HepG2 (cell line): ENCODE results near the gene RAD51D. TPM values are rescaled to one million over a fixed set of nuclear protein-coding genes. Genes with fewer than 3 reads are reported as not detected.

Experiments used
- ATAC-seq: fragments of 200-7000 bp; cut with Tn5 transposase; 3 replicates; pipeline ENCODE4 v1.9.1; 2020; ENCODE audit warnings: mild to moderate bottlenecking, moderate library complexity
- BruUV-seq: library from RNA; stranded (reverse); fragments of 400-500 nt; replicated peaks from 2 replicates; lab custom pipeline; 2021; lab: Mats Ljungman, UMichigan
- CTCF ChIA-PET: fragments of 300-600 bp; formaldehyde crosslinking; extraction: SDS; loops from one replicate; lab custom pipeline; 2021; ENCODE audit warnings: low total read pairs, inconsistent platforms, low intra/inter-chr PET ratio; lab: Yijun Ruan, JAX
- POLR2A ChIA-PET: fragments of 350-600 bp; sonication (Branson Sonifier 250); formaldehyde crosslinking; loops from one replicate; lab custom pipeline; 2020; ENCODE audit warnings: antibody characterized with exemption, inconsistent platforms; lab: Yijun Ruan, JAX
- DNase-seq: peaks from one replicate; pipeline ENCODE4 v3.0.0-alpha.2; 2015; ENCODE audit warnings: low spot score
- FAIRE-seq: peaks from 3 replicates; lab custom pipeline; 2011; peaks lifted over from hg19 to GRCh38; lab: Jason Lieb, UNC
- H2AFZ ChIP-seq: one replicate; pipeline ENCODE4 v1.6.1; 2011; ENCODE audit warnings: low read length, inconsistent platforms
- H3K27ac ChIP-seq: fragments of 300-600 bp; 3 replicates; pipeline ENCODE4 v1.8.0; 2011; ENCODE audit warnings: mixed run types, mild to moderate bottlenecking, mixed read lengths, low read length, inconsistent platforms; ENCODE audit not compliant: insufficient read depth; ENCODE audit errors: extremely low read length
- H3K27me3 ChIP-seq, 2 experiments: fragments of 200-600 bp in 1 of 2; 2 replicates in 1 of 2; 3 replicates in 1 of 2; pipeline versions ENCODE4 v1.6.0 to v1.8.0; 2011; ENCODE audit warnings: low read length in 2 of 2, mild to moderate bottlenecking in 2 of 2, moderate library complexity in 2 of 2, inconsistent platforms in 1 of 2; ENCODE audit not compliant: insufficient read depth in 2 of 2, control insufficient read depth in 1 of 2
- H3K36me3 ChIP-seq, 2 experiments: fragments of 200-600 bp in 1 of 2; replicated peaks in 1 of 2; 2 replicates in 1 of 2; 3 replicates in 1 of 2; pipeline versions ENCODE4 v1.5.1 to v1.8.0; 2011; ENCODE audit warnings: low read length in 2 of 2, inconsistent platforms in 1 of 2; ENCODE audit not compliant: insufficient read depth in 2 of 2, control insufficient read depth in 1 of 2
- H3K4me1 ChIP-seq: 2 replicates; pipeline ENCODE4 v1.5.1; 2012; ENCODE audit warnings: low read length, inconsistent platforms; ENCODE audit not compliant: insufficient read depth
- H3K4me2 ChIP-seq: 2 replicates; pipeline ENCODE4 v1.6.0; 2011; ENCODE audit warnings: low read depth, low read length, inconsistent platforms
- H3K4me3 ChIP-seq, 3 experiments: fragments of 200-600 bp in 1 of 3; sonication (generic), shearing (Covaris generic) in 1 of 3; replicated peaks in 1 of 3; 2 replicates each; pipeline ENCODE4 v1.5.1; 2011 to 2016; ENCODE audit warnings: low read length in 3 of 3, inconsistent platforms in 2 of 3, low read depth in 2 of 3, mild to moderate bottlenecking in 2 of 3, control low read depth in 1 of 3, mixed read lengths in 1 of 3; ENCODE audit not compliant: insufficient read depth in 1 of 3
- H3K79me2 ChIP-seq: one replicate; pipeline ENCODE4 v1.6.1; 2011; ENCODE audit warnings: low read length, inconsistent platforms; ENCODE audit not compliant: insufficient read depth
- H3K9ac ChIP-seq: 2 replicates; pipeline ENCODE4 v1.6.0; 2011; ENCODE audit warnings: mild to moderate bottlenecking, low read depth, low read length, inconsistent platforms; ENCODE audit not compliant: insufficient read depth
- H3K9me3 ChIP-seq: 2 replicates; pipeline ENCODE4 v1.5.1; 2012; ENCODE audit warnings: mild to moderate bottlenecking, low read length
- H4K20me1 ChIP-seq: 2 replicates; pipeline ENCODE4 v1.6.0; 2011; ENCODE audit warnings: inconsistent platforms, mild to moderate bottlenecking, low read length, moderate library complexity; ENCODE audit not compliant: insufficient read depth
- LCORL ChIP-seq, 2 experiments: fragments of 450-650 bp in 1 of 2; sonication (generic) in 1 of 2; formaldehyde crosslinking in 1 of 2; IDR thresholded peaks; 2 replicates each; pipeline versions ENCODE4 v1.5.0 to v1.6.1; 2017 to 2020; ENCODE audit warnings: antibody characterized with exemption in 1 of 2, missing genetic modification reagents in 1 of 2
- MAFK ChIP-seq, 2 experiments: IDR thresholded peaks in 1 of 2; conservative IDR thresholded peaks in 1 of 2; 2 replicates each; pipeline ENCODE4 v1.6.1; 2011; ENCODE audit warnings: improper control_type of control experiment in 2 of 2, low read length in 2 of 2
- ZNF121 ChIP-seq: sonication (generic); formaldehyde crosslinking; IDR thresholded peaks from 2 replicates; pipeline ENCODE4 v1.5.0; 2020; ENCODE audit warnings: mild to moderate bottlenecking, missing genetic modification reagents
- ZNF317 ChIP-seq: sonication (generic); formaldehyde crosslinking; IDR thresholded peaks from 2 replicates; pipeline ENCODE4 v1.5.0; 2020; ENCODE audit warnings: mild to moderate bottlenecking, missing genetic modification reagents
- WGBS: methylation state at CpG from one replicate; pipeline ENCODE4 v1.1.6; 2017; ENCODE audit warnings: low lambda C conversion rate; 5-methylcytosine and 5-hydroxymethylcytosine counted together
- in situ Hi-C: cut with HindIII; loops from 2 replicates; pipeline ENCODE4 v1.10.0; 2017; ENCODE audit warnings: low pct_unique_long_range_greater_than_20kb; ENCODE audit not compliant: extremely low pct_ligation_motif_present
- intact Hi-C: fragments of 100-400 bp; cut with micrococcal nuclease; formaldehyde crosslinking; loops from one replicate; pipeline ENCODE4 v1.10.0; 2022; ENCODE audit not compliant: unreplicated experiment
- polyA plus RNA-seq, 8 experiments: library from polyadenylated mRNA; depleted of rRNA in 3 of 8; stranded (reverse) in 7 of 8; unstranded in 1 of 8; fragments of >200 nt; fragmentation: Illumina TruSeq in 4 of 8; extraction: Trizol in 4 of 8; gene quantifications; 2 replicates each; pipeline versions ENCODE4 v1.2.1 to v1.2.3, GENCODE V29; 2011 to 2016; ENCODE audit warnings: low read depth in 4 of 8, missing spikeins in 1 of 8, mixed read lengths in 1 of 8; ENCODE audit not compliant: insufficient read depth in 1 of 8
- total RNA-seq, 5 experiments: library from RNA; depleted of rRNA; stranded (reverse); fragments of >200 nt; fragmentation: Illumina TruSeq; extraction: Trizol; gene quantifications; 2 replicates each; pipeline ENCODE4 v1.2.3, GENCODE V29; 2016; ENCODE audit warnings: low read depth in 1 of 5
- TF ChIP-seq, protein P1 (sequence below): sonication (generic); formaldehyde crosslinking; IDR thresholded peaks from 2 replicates; pipeline ENCODE4 v1.4.0; 2020; ENCODE audit warnings: mild to moderate bottlenecking, missing genetic modification reagents

The RAD51D gene
- total and polyA plus RNA-seq, 2 of the 13 experiments (the other 11 are each of a cell fraction or from before 2014, with no cell fraction given) = 6.7 to 13.1 TPM

- TF ChIP-seq ZNF121 (CRISPR knock-in tag) (peak; percentile 96), MAFK (conservative IDR thresholded peaks at IDR 0.05 in 1 of 2, IDR thresholded peaks at IDR 0.05 in 1 of 2; ENCODE audit: low read length in 2 of 2) (no peak)
- TF ChIP-seq, protein P1, sequence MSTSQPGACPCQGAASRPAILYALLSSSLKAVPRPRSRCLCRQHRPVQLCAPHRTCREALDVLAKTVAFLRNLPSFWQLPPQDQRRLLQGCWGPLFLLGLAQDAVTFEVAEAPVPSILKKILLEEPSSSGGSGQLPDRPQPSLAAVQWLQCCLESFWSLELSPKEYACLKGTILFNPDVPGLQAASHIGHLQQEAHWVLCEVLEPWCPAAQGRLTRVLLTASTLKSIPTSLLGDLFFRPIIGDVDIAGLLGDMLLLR (CRISPR knock-in tag) = no peak
These were observed 69.5 kb downstream of the RAD51D start (continued) for GRCh38 chr17:35050170-35050569.

GRCh38 chr17:35048685-35049379, 70.8 kb downstream of the RAD51D start:
- Histone ChIP-seq H3K27ac (peak overlapping the region; percentile 17), H2AFZ (no peak overlapping the region), H3K27me3 (no peaks in the 10 kb centered on the region; a peak in 1 of 5 replicates), H3K79me2 (peaks cover 74% of the 10 kb centered on the region), H3K9ac (no peak overlapping the region), H3K4me1 (peaks cover 99% of the 10 kb centered on the region), H3K4me3 (no peak overlapping the region), H3K9me3 (no peaks in the 10 kb centered on the region), H3K4me2 (no peak overlapping the region), H4K20me1 (no peaks in the 10 kb centered on the region), H3K36me3 (peaks cover 1 to 7% of the 10 kb centered on the region in 2 experiments; a peak in 2 of 5 replicates)
- ATAC-seq (no peak), FAIRE-seq (no peak), DNase-seq (no peak)
- POLR2A ChIA-PET = interaction anchor here (1.0 kb wide), 1 partner anchor 41 kb away, joined by 4 read pairs; no protein-coding TSS in a partner anchor
- no TSS peak for BruUV-seq
- 98% methylated on average over 3 of the region's 3 CpGs for WGBS
- intact Hi-C loops (no loop called here), in situ Hi-C loops (no loop called here)
- TF ChIP-seq LCORL (IDR thresholded peaks at IDR 0.05) (no peak), LCORL (CRISPR knock-in tag; IDR thresholded peaks at IDR 0.05) (no peak), ZNF317 (peak; percentile 63; the same call in 1 of the 2 replicates), MAFK (conservative IDR thresholded peaks at IDR 0.05 in 1 of 2, IDR thresholded peaks at IDR 0.05 in 1 of 2; ENCODE audit: low read length in 2 of 2) (peak; percentile 19 to 24; a peak in 1 of 4 replicates)
- CTCF ChIA-PET = no interaction called here
